Measurements from ENCODE around the gene GALNT2. TPM values are rescaled to one million over a fixed set of nuclear protein-coding genes. Genes with fewer than 3 reads are reported as not detected.

GALNT2 gene
- total and polyA plus RNA-seq, 2 of the 4 experiments (the other 2 are of a cell fraction) = 50.4 to 189 TPM

GRCh38 chr1:230313453-230314141, 246.6 kb downstream of the GALNT2 start:
- POLR2A ChIA-PET (ENCODE audit: unreplicated experiment) = no interaction called here
- H3K9me3 ChIP-seq (ENCODE audit: control insufficient read depth, insufficient read depth, low read length) = no peaks in the 10 kb centered on the region
- H4K20me1 ChIP-seq (ENCODE audit: insufficient read depth, low read length) = no peaks in the 10 kb centered on the region
- CTCF ChIA-PET = no interaction called here
- H2AFZ ChIP-seq (replicated peaks; ENCODE audit: low read length, poor library complexity) = no peak overlapping the region
- no peak overlapping the region for H2BK120ac ChIP-seq (ENCODE audit: low read depth, low read length)
- intact Hi-C loops (cut with micrococcal nuclease) = loop anchor here (10.0 kb wide), 1 partner anchor 1059 kb away; no protein-coding TSS in a partner anchor
- dilution Hi-C loops (cut with HindIII; ENCODE audit: low sequenced_read_pairs, unreplicated experiment) = no loop called here
- H2BK20ac ChIP-seq (ENCODE audit: low read depth, low read length) = no peak overlapping the region
- H3K4ac ChIP-seq (ENCODE audit: low read depth, low read length) = no peak overlapping the region
- WGBS, 2 experiments (ENCODE audit: extremely low coverage in 2 of 2, insufficient read length in 1 of 2) = no CpG with 5 or more reads among the region's 12 CpGs
- no peaks in the 10 kb centered on the region for H3K4me1 ChIP-seq (ENCODE audit: control insufficient read depth, insufficient read depth, low read length)
- no peak overlapping the region for H3K18ac ChIP-seq (ENCODE audit: low read depth, low read length)
- H4K91ac ChIP-seq (ENCODE audit: insufficient read depth, low read depth, low read length) = no peak overlapping the region
- in situ Hi-C loops (cut with MboI; ENCODE audit: low sequenced_read_pairs) = loop anchor here (10.0 to 25.0 kb wide), 2 partner anchors 649 to 1051 kb away; partner anchors contain the start of gene RAB4A
- no peak overlapping the region for H3K14ac ChIP-seq (replicated peaks; ENCODE audit: low read depth, low read length)
- H3K4me2 ChIP-seq (ENCODE audit: low read depth, low read length) = no peak overlapping the region
- no peak overlapping the region for H2BK15ac ChIP-seq (ENCODE audit: low read depth, low read length)
- H3K9ac ChIP-seq (ENCODE audit: low read depth, low read length) = no peak overlapping the region
- TF ChIP-seq SMC3 (IDR thresholded peaks at IDR 0.05; ENCODE audit: low read depth, low read length) = no peak
- no peak for TF ChIP-seq BHLHE40 (IDR thresholded peaks at IDR 0.05; ENCODE audit: low read depth, low read length)
- no peak for TF ChIP-seq FOS (IDR thresholded peaks at IDR 0.05; ENCODE audit: low read depth, low read length)
- no peak for TF ChIP-seq RCOR1 (IDR thresholded peaks at IDR 0.05; ENCODE audit: insufficient replicate concordance, low read length)
- no peak for TF ChIP-seq MAFK (IDR thresholded peaks at IDR 0.05; ENCODE audit: low read depth, low read length)
- no peak for TF ChIP-seq MXI1 (IDR thresholded peaks at IDR 0.05; ENCODE audit: borderline replicate concordance, low read depth, low read length)
- TF ChIP-seq CTCF (conservative IDR thresholded peaks at IDR 0.05; ENCODE audit: low read depth, low read length) = no peak
- no peak for TF ChIP-seq NFE2L2 (IDR thresholded peaks at IDR 0.05; ENCODE audit: low read depth, low read length)
- no peak for TF ChIP-seq USF2 (IDR thresholded peaks at IDR 0.05; ENCODE audit: low read depth, low read length)
- no peak for TF ChIP-seq CHD1 (IDR thresholded peaks at IDR 0.05; ENCODE audit: low read depth, low read length)
- no peak for TF ChIP-seq ELK1 (IDR thresholded peaks at IDR 0.05; ENCODE audit: borderline replicate concordance, low read depth, low read length)
- TF ChIP-seq RAD21 (IDR thresholded peaks at IDR 0.05; ENCODE audit: low read length) = no peak
- no peak for TF ChIP-seq CEBPB (IDR thresholded peaks at IDR 0.05; ENCODE audit: low read depth, low read length)
- no peak for TF ChIP-seq POLR2A (IDR thresholded peaks at IDR 0.05; ENCODE audit: low read depth, low read length)
- TF ChIP-seq MAZ (IDR thresholded peaks at IDR 0.05; ENCODE audit: borderline replicate concordance, low read depth, low read length) = no peak
- no peak for TF ChIP-seq RFX5 (IDR thresholded peaks at IDR 0.05; ENCODE audit: low read depth, low read length)
- H2BK5ac ChIP-seq (ENCODE audit: low read depth, low read length, poor library complexity, severe bottlenecking) = no peak overlapping the region
- peaks cover 2% of the 10 kb centered on the region; the same call in 1 of the 2 replicates for H3K27me3 ChIP-seq (ENCODE audit: control insufficient read depth, insufficient read depth, low read length)
- no peak overlapping the region for H3K4me3 ChIP-seq (ENCODE audit: insufficient read depth, low read depth, low read length)
- no peak overlapping the region for H4K8ac ChIP-seq (ENCODE audit: low read depth in 2 of 2, low read length in 2 of 2)
- H3K23ac ChIP-seq (ENCODE audit: low read depth, low read length) = no peak overlapping the region
- no peak overlapping the region for H4K5ac ChIP-seq (ENCODE audit: low read depth, low read length)
- no peak overlapping the region for H3K27ac ChIP-seq (ENCODE audit: insufficient read depth, low read length)
- no peak for DNase-seq
- BruUV-seq (replicated peaks) = no TSS peak
- no peak overlapping the region for H2AK5ac ChIP-seq (ENCODE audit: low read depth, low read length)
- H3K9me1 ChIP-seq (ENCODE audit: insufficient read depth, low read length) = no peaks in the 10 kb centered on the region
- no peak for ATAC-seq (ENCODE audit: low read depth)
- H3K36me3 ChIP-seq (ENCODE audit: control insufficient read depth, insufficient read depth, low read length) = no peaks in the 10 kb centered on the region
- no peaks in the 10 kb centered on the region for H3K79me1 ChIP-seq (ENCODE audit: low read depth in 1 of 2, low read length in 2 of 2)
- no peak overlapping the region for H2AK9ac ChIP-seq (replicated peaks; ENCODE audit: low read depth, low read length, poor library complexity)
- H3K56ac ChIP-seq (ENCODE audit: extremely low read depth, insufficient read depth, low read length) = no peak overlapping the region

Measured in IMR-90 (cell line).